AG09309 (cell line): Measurements from ENCODE around the gene CCNK.

Source experiments
- DNase-seq: peaks from one replicate; pipeline ENCODE4 v3.0.0-alpha.2; 2010; ENCODE audit warnings: low read depth
- H3K4me3 ChIP-seq: 2 replicates; pipeline ENCODE4 v1.5.1; 2011; ENCODE audit warnings: mild to moderate bottlenecking, low read depth, low read length, moderate library complexity; ENCODE audit not compliant: control insufficient read depth
- CTCF ChIP-seq: IDR thresholded peaks from 2 replicates; pipeline ENCODE4 v1.5.1; 2011; ENCODE audit warnings: mild to moderate bottlenecking, low read depth, low read length, inconsistent platforms; ENCODE audit not compliant: insufficient read depth, control insufficient read depth; ENCODE audit errors: missing control alignments

CCNK gene

GRCh38 chr14:99545586-99545985, 64.4 kb downstream of the CCNK start:
- H3K4me3 ChIP-seq: no peak overlapping the region
- no peak for DNase-seq
- TF ChIP-seq CTCF: no peak

GRCh38 chr14:99546234-99546879, 65.1 kb downstream of the CCNK start:
- DNase-seq: no peak
- H3K4me3 ChIP-seq: no peak overlapping the region
- no peak for TF ChIP-seq CTCF

GRCh38 chr14:99548255-99548654, 67.0 kb downstream of the CCNK start:
- DNase-seq: no peak
- no peak for TF ChIP-seq CTCF
- H3K4me3 ChIP-seq: no peak overlapping the region

GRCh38 chr14:99548871-99549515, 67.8 kb downstream of the CCNK start:
- no peak for TF ChIP-seq CTCF
- no peak overlapping the region for H3K4me3 ChIP-seq
- no peak for DNase-seq

- no peak for TF ChIP-seq CTCF
- no peak for DNase-seq
- H3K4me3 ChIP-seq: no peak overlapping the region
These were observed 68.5 kb downstream of the CCNK start for GRCh38 chr14:99549684-99550083.

GRCh38 chr14:99550387-99550992, 69.3 kb downstream of the CCNK start:
- DNase-seq: no peak
- no peak for TF ChIP-seq CTCF
- H3K4me3 ChIP-seq: no peak overlapping the region
